GM19372 (cell line): Measurements from ENCODE around the gene ST6GAL1.

Experiments
- ATAC-seq: cut with Tn5 transposase; IDR thresholded peaks from one replicate; pipeline ENCODE4 v1.9.1; 2021; ENCODE audit warnings: mild to moderate bottlenecking, low read depth, moderate library complexity; ENCODE audit not compliant: unreplicated experiment

ST6GAL1 gene

DNA sequence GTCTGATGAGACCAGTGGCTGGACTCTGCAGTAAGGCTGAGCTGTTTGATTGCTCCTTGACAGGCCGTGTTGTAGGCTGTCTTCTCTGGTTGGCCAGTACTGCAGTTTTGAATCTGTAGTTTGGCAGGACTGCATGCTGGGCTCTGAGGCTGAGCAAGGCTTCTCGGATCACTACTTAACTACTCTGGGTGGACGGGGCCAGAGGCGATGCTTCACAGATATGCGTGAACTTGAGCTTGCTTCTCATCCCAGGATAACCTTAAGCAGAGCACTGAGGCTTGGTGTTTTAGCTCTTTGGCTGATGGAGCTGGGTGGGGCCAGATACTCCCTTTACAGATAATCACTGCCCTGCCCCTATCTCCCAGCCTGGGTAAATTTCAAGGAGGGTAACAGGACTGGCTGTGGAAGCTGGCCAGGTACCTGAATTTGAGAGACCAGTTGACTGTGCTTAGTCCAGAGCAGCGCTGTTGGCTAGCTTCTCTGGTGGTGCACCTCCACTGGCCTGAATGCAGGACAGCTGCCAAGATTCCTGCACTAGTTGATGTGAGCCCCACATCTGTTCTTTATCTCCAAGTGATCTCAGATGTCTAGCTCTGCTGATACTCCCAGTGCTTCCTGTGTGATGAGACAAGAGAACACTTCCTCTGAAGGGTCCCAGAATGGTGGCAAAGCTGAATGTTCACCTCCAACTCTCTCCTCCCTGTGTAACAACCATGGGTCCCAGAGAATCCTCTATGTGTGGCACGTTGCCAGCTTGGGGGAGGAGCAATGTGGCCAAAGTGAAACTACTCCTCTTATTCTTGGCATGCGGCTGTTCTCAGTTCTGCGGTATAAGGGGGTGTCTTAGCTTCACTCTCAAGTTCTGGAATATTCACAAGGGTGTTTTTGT is 171.1 kb downstream of the ST6GAL1 start:
- no peak for ATAC-seq

- no peak for ATAC-seq
Measured at GRCh38 chr3:187102073-187102634, 171.8 kb downstream of the ST6GAL1 start.

DNA sequence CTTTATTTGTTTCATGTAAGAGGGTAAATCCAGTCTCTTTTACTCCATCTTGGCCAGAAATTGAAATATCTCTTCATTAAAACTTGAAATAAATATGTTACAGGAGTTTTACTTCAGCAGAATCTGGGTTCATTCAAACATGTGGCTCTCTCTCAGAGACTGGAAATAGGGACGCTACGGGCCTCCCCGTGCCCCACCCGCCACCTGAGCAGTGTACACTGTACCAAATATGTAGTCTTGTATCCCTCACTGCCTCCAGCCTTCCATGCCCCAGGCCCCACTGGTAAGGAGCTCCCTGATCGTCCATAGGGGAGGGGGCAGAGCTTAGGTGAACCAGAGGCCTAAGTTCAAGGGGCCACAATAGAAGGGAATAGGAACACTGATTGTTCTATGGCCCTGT is 172.9 kb downstream of the ST6GAL1 start:
- no peak for ATAC-seq

- no peak for ATAC-seq
Measured at GRCh38 chr3:187104342-187104741, 174.0 kb downstream of the ST6GAL1 start.

GRCh38 chr3:187104933-187105332 is 174.6 kb downstream of the ST6GAL1 start:
- ATAC-seq = no peak

DNA sequence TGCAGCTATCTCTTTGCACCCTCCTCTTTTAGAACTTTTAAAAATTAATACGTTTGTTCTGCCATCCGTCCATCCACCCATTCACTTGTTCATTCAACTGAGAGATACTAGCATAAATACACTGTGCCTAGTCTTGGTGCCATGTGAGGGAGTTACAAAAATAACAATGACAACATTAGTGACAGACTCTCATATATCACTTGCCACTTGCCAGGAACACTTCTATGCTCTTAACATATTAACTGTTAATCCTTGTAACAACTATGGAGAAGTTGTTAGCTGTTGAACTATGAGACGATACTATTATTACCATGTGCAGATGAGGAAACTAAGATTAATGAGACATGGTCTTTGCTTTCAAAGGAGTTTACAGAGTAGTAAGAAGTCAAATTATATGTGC is 175.4 kb downstream of the ST6GAL1 start:
- no peak for ATAC-seq

DNA sequence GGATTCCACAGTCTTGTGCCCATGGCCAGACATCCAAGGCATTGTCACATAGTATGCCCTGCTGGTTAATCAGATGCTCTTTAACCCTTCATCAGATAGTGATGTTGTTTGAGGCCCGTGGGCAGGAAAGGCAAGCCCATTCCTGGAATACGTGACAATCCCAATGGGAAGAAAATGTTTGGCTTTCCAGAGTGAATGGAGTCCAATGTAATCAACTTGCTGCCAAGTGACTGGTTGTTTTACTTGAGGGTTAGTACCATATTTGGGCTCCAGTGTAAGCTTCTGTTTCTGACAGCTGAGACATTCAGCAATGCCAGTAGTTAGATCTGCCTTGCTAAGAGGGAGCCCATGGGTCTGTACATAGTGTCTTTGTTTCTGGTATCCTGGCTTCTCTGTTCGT is 177.7 kb downstream of the ST6GAL1 start:
- no peak for ATAC-seq

GRCh38 chr3:187110156-187110555 is 179.8 kb downstream of the ST6GAL1 start:
- no peak for ATAC-seq

GRCh38 chr3:187112934-187113793 is 182.8 kb downstream of the ST6GAL1 start:
- ATAC-seq = no peak

- no peak for ATAC-seq
Measured at GRCh38 chr3:187114511-187114910, 184.2 kb downstream of the ST6GAL1 start.

GRCh38 chr3:187120326-187120725 is 190.0 kb downstream of the ST6GAL1 start:
- ATAC-seq = no peak

DNA sequence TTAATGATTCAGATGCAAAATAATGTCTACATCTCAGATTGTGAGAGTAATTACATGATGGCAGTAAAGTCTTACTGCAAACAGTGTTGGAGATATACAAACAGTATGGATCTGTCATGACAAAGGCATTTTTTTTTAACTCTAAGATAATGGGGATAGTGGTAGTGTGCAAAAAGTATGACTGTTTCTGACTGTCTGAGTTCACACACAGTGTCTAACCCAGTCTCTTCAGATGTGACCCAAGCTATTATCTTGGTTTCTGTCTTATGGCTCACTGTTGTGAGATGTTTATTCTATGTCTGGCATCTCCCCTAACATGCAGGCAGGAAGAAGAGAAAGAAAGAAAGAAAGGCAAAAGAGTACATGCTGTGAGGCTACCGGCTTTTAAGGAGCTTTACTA is 191.9 kb downstream of the ST6GAL1 start:
- ATAC-seq = no peak

- ATAC-seq = no peak
Measured at GRCh38 chr3:187125319-187126031, 195.1 kb downstream of the ST6GAL1 start.
